Mammary epithelial cell (primary cell): ENCODE data around the gene ODAD3.

Source experiments
- CTCF ChIP-seq, 2 donors: IDR thresholded peaks in 1 of 2; conservative IDR thresholded peaks in 1 of 2; 2 replicates each; pipeline ENCODE4 v1.5.1; 2011 to 2012; ENCODE audit warnings: inconsistent platforms in 2 of 2, low read length in 2 of 2, mild to moderate bottlenecking in 2 of 2, control low read depth in 1 of 2, low read depth in 1 of 2; ENCODE audit not compliant: insufficient read depth in 1 of 2; ENCODE audit errors: extremely low read depth in 1 of 2
- EZH2 ChIP-seq: IDR thresholded peaks from 2 replicates; pipeline ENCODE4 v1.6.1; 2012; ENCODE audit warnings: low read length, inconsistent platforms, borderline replicate concordance

GRCh38 chr19:11377237-11377636, 57.7 kb downstream of the ODAD3 start:
- TF ChIP-seq CTCF (conservative IDR thresholded peaks at IDR 0.05 in 1 of 2, IDR thresholded peaks at IDR 0.05 in 1 of 2; ENCODE audit: extremely low read depth in 1 of 2, insufficient read depth in 1 of 2, low read depth in 1 of 2, low read length in 2 of 2) (no peak), EZH2 (no peak)
